Ovary (tissue), 3 donors: Measurements from ENCODE around the gene SIX1.

Experiments used
- CTCF ChIP-seq, 3 donors: fragments of 450-650 bp in 2 of 3; fragments of 200-600 bp in 1 of 3; IDR thresholded peaks; one replicate each; pipeline versions ENCODE4 v1.5.1 to v1.8.0; 2016 to 2022; ENCODE audit warnings: antibody characterized with exemption in 3 of 3, mild to moderate bottlenecking in 1 of 3
- POLR2A ChIP-seq: fragments of 450-650 bp; IDR thresholded peaks from one replicate; pipeline ENCODE4 v1.6.1; 2017; ENCODE audit warnings: antibody characterized with exemption, mild to moderate bottlenecking, moderate library complexity
- donor health status: DM: no; HTN: no; CAD: no.

- TF ChIP-seq CTCF (IDR thresholded peaks at IDR 0.05) (no peak), POLR2A (no peak)
Observed at GRCh38 chr14:60648249-60648933, 886 bp downstream of the SIX1 start.
